Measurements from ENCODE around the gene ABR.

The ABR gene

GRCh38 chr17:1162116-1162855 is 17.5 kb downstream of the ABR start:
- Histone ChIP-seq H3K27me3 (ENCODE audit: insufficient read depth, poor library complexity, severe bottlenecking) (no peaks in the 10 kb centered on the region), H3K27ac (replicated peaks) (no peak overlapping the region), H3K4me3 (replicated peaks; ENCODE audit: insufficient read depth, low read length) (no peak overlapping the region)
- TF ChIP-seq SPI1 (IDR thresholded peaks at IDR 0.05; ENCODE audit: borderline replicate concordance, low read depth) (no peak), GABPA (IDR thresholded peaks at IDR 0.05; ENCODE audit: low read depth) (no peak), REST (IDR thresholded peaks at IDR 0.05; ENCODE audit: insufficient replicate concordance, low read depth) (no peak), CTCF (IDR thresholded peaks at IDR 0.05; ENCODE audit: insufficient read depth, low read length) (no peak), POLR2AphosphoS5 (IDR thresholded peaks at IDR 0.05; ENCODE audit: low read depth) (no peak)
- DNase-seq (ENCODE audit: low read depth in 1 of 2, low spot score in 1 of 2), result no peak

- no peak overlapping the region for H3K27ac ChIP-seq (replicated peaks)
- TF ChIP-seq REST (IDR thresholded peaks at IDR 0.05; ENCODE audit: insufficient replicate concordance, low read depth), result no peak
- TF ChIP-seq GABPA (IDR thresholded peaks at IDR 0.05; ENCODE audit: low read depth), result no peak
- no peak for TF ChIP-seq POLR2AphosphoS5 (IDR thresholded peaks at IDR 0.05; ENCODE audit: low read depth)
- TF ChIP-seq CTCF (IDR thresholded peaks at IDR 0.05; ENCODE audit: insufficient read depth, low read length), result no peak
- TF ChIP-seq SPI1 (IDR thresholded peaks at IDR 0.05; ENCODE audit: borderline replicate concordance, low read depth), result no peak
Observed at GRCh38 chr17:1160591-1161390, 19.0 kb downstream of the ABR start.

GRCh38 chr17:1159431-1160180 is 20.2 kb downstream of the ABR start:
- Histone ChIP-seq H3K4me3 (replicated peaks; ENCODE audit: insufficient read depth, low read length) (no peak overlapping the region), H3K27me3 (ENCODE audit: insufficient read depth, poor library complexity, severe bottlenecking) (no peaks in the 10 kb centered on the region), H3K27ac (replicated peaks) (no peak overlapping the region)
- TF ChIP-seq GABPA (IDR thresholded peaks at IDR 0.05; ENCODE audit: low read depth) (no peak), SPI1 (IDR thresholded peaks at IDR 0.05; ENCODE audit: borderline replicate concordance, low read depth) (no peak), REST (IDR thresholded peaks at IDR 0.05; ENCODE audit: insufficient replicate concordance, low read depth) (no peak), POLR2AphosphoS5 (IDR thresholded peaks at IDR 0.05; ENCODE audit: low read depth) (no peak), CTCF (IDR thresholded peaks at IDR 0.05; ENCODE audit: insufficient read depth, low read length) (no peak)
- DNase-seq (ENCODE audit: low read depth in 1 of 2, low spot score in 1 of 2), result no peak

More at GRCh38 chr17:1160591-1161390, 19.0 kb downstream of the ABR start:
- Histone ChIP-seq H3K27me3 (ENCODE audit: insufficient read depth, poor library complexity, severe bottlenecking) (no peaks in the 10 kb centered on the region), H3K4me3 (replicated peaks; ENCODE audit: insufficient read depth, low read length) (no peak overlapping the region)
- no peak for DNase-seq (ENCODE audit: low read depth in 1 of 2, low spot score in 1 of 2)

Measured in HL-60 (cell line).